ENCODE data around the gene CPLX4.

Gene CPLX4

GRCh38 chr18:59303006-59303405, 15.4 kb downstream of the CPLX4 start (continued):
- TF ChIP-seq, protein P1, sequence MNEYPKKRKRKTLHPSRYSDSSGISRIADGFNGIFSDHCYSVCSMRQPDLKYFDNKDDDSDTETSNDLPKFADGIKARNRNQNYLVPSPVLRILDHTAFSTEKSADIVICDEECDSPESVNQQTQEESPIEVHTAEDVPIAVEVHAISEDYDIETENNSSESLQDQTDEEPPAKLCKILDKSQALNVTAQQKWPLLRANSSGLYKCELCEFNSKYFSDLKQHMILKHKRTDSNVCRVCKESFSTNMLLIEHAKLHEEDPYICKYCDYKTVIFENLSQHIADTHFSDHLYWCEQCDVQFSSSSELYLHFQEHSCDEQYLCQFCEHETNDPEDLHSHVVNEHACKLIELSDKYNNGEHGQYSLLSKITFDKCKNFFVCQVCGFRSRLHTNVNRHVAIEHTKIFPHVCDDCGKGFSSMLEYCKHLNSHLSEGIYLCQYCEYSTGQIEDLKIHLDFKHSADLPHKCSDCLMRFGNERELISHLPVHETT (tag by site-specific recombination; IDR thresholded peaks at IDR 0.05), result no peak
- TF ChIP-seq ZNF248 (tag by site-specific recombination; IDR thresholded peaks at IDR 0.05), result no peak
- TF ChIP-seq ZNF292 (tag by site-specific recombination; IDR thresholded peaks at IDR 0.05; ENCODE audit: borderline replicate concordance, low read depth), result no peak
- no peak for TF ChIP-seq GLIS2 (tag by site-specific recombination; IDR thresholded peaks at IDR 0.05)
- no peak for TF ChIP-seq CTCF (tag by site-specific recombination; IDR thresholded peaks at IDR 0.05)
- TF ChIP-seq KLF9 (tag by site-specific recombination; IDR thresholded peaks at IDR 0.05; ENCODE audit: low read depth), result no peak
- TF ChIP-seq ZNF341 (tag by site-specific recombination; IDR thresholded peaks at IDR 0.05; ENCODE audit: low read depth), result no peak
- no peak for TF ChIP-seq ZNF239 (tag by site-specific recombination; IDR thresholded peaks at IDR 0.05)
- no peak for TF ChIP-seq ZNF391 (tag by site-specific recombination; IDR thresholded peaks at IDR 0.05; ENCODE audit: borderline replicate concordance, low read depth)

DNA sequence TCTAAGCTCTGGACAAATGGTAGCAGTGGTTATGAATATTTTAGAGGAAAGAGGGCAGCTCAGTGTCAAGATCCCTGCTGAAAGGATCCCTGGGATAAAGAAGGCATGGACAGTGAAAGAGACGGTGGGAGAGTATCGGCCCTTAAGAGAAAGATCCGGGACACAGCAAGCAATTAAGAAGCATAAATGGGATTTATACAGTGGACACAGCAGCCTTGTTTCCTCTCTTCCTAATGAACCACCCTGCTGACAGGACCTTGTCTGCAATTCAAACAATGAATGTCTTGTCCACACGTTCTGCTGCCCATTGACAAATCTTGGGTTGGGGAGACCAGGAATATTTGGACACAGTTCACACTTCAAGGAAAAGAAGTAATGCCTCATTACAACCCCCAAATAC, 16.5 kb downstream of the CPLX4 start:
- no peak overlapping the region for H3K4me3 ChIP-seq (ENCODE audit: low read depth, low read length)
- H3K27ac ChIP-seq (ENCODE audit: extremely low read depth, low read depth, low read length), result no peak overlapping the region
- ChIA-PET POLR2A (no interaction called here), CTCF (interaction anchor here (1.5 to 3.4 kb wide), 2 partner anchors 11 to 101 kb away, joined by 5 to 33 read pairs; no protein-coding TSS in a partner anchor)
- TF ChIP-seq, protein P2, sequence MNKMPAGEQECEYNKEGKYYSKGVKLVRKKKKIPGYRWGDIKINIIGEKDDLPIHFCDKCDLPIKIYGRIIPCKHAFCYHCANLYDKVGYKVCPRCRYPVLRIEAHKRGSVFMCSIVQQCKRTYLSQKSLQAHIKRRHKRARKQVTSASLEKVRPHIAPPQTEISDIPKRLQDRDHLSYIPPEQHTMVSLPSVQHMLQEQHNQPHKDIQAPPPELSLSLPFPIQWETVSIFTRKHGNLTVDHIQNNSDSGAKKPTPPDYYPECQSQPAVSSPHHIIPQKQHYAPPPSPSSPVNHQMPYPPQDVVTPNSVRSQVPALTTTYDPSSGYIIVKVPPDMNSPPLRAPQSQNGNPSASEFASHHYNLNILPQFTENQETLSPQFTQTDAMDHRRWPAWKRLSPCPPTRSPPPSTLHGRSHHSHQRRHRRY (tag by site-specific recombination; IDR thresholded peaks at IDR 0.05), result no peak
- TF ChIP-seq ZNF776 (tag by site-specific recombination; IDR thresholded peaks at IDR 0.05; ENCODE audit: borderline replicate concordance), result no peak
- TF ChIP-seq ZNF433 (tag by site-specific recombination; IDR thresholded peaks at IDR 0.05; ENCODE audit: low read depth), result no peak
- TF ChIP-seq ZNF354C (tag by site-specific recombination; IDR thresholded peaks at IDR 0.05; ENCODE audit: borderline replicate concordance, low read depth), result no peak
- no peak for TF ChIP-seq ZNF621 (tag by site-specific recombination; IDR thresholded peaks at IDR 0.05)
- TF ChIP-seq, protein P3, sequence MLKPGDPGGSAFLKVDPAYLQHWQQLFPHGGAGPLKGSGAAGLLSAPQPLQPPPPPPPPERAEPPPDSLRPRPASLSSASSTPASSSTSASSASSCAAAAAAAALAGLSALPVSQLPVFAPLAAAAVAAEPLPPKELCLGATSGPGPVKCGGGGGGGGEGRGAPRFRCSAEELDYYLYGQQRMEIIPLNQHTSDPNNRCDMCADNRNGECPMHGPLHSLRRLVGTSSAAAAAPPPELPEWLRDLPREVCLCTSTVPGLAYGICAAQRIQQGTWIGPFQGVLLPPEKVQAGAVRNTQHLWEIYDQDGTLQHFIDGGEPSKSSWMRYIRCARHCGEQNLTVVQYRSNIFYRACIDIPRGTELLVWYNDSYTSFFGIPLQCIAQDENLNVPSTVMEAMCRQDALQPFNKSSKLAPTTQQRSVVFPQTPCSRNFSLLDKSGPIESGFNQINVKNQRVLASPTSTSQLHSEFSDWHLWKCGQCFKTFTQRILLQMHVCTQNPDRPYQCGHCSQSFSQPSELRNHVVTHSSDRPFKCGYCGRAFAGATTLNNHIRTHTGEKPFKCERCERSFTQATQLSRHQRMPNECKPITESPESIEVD (tag by site-specific recombination; IDR thresholded peaks at IDR 0.05), result no peak
- TF ChIP-seq, protein P4, sequence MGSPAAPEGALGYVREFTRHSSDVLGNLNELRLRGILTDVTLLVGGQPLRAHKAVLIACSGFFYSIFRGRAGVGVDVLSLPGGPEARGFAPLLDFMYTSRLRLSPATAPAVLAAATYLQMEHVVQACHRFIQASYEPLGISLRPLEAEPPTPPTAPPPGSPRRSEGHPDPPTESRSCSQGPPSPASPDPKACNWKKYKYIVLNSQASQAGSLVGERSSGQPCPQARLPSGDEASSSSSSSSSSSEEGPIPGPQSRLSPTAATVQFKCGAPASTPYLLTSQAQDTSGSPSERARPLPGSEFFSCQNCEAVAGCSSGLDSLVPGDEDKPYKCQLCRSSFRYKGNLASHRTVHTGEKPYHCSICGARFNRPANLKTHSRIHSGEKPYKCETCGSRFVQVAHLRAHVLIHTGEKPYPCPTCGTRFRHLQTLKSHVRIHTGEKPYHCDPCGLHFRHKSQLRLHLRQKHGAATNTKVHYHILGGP (tag by site-specific recombination; IDR thresholded peaks at IDR 0.05), result no peak
- TF ChIP-seq ZFP3 (tag by site-specific recombination; IDR thresholded peaks at IDR 0.05; ENCODE audit: low read depth), result no peak
- no peak for TF ChIP-seq ZNF426 (tag by site-specific recombination; IDR thresholded peaks at IDR 0.05)
- TF ChIP-seq SETDB1 (IDR thresholded peaks at IDR 0.05; ENCODE audit: insufficient read length, low read length), result no peak
- no peak for TF ChIP-seq ZNF239 (tag by site-specific recombination; IDR thresholded peaks at IDR 0.05)
- H3K9me3 ChIP-seq (ENCODE audit: control insufficient read depth, insufficient read depth, low read depth, low read length), result no peaks in the 10 kb centered on the region
- H3K4me1 ChIP-seq (ENCODE audit: control insufficient read depth, insufficient read depth, low read length), result no peaks in the 10 kb centered on the region
- H3K36me3 ChIP-seq (ENCODE audit: control insufficient read depth in 2 of 2, insufficient read depth in 1 of 2, low read length in 2 of 2), result no peaks in the 10 kb centered on the region
